T-cell (primary cell): ENCODE results near the gene CYP4F3. TPM values are rescaled to one million over a fixed set of nuclear protein-coding genes. Genes with fewer than 3 reads are reported as not detected.

Experiments used
- ATAC-seq, 4 experiments: fragments of 200-7000 bp in 3 of 4; fragments of 150-1000 bp in 1 of 4; cut with Tn5 transposase; replicated peaks in 1 of 4; 1 replicate in 3 of 4; 2 replicates in 1 of 4; pipeline ENCODE4 v1.10.0; 2021; ENCODE audit warnings: moderate library complexity in 3 of 4, mild to moderate bottlenecking in 2 of 4, moderate number of reproducible peaks in 1 of 4
- CTCF ChIA-PET, 2 donors: fragments of 300-600 bp; sonication (Branson Sonifier 250); formaldehyde crosslinking; loops; one replicate each; lab custom pipeline; 2022; ENCODE audit warnings: antibody characterized with exemption in 2 of 2; lab: Charles Lee
- POLR2A ChIA-PET, 2 donors: fragments of 300-600 bp; sonication (Branson Sonifier 250); formaldehyde crosslinking; loops; one replicate each; lab custom pipeline; 2022; ENCODE audit warnings: antibody characterized with exemption in 2 of 2; lab: Charles Lee
- DNase-seq, 35 experiments: peaks; one replicate each; pipeline versions ENCODE4 v3.0.0 to v3.0.0-alpha.2; 2013 to 2023
- H3K27ac ChIP-seq: one replicate; pipeline ENCODE4 v1.5.1; 2013; ENCODE audit warnings: low read length
- H3K27me3 ChIP-seq, 2 experiments: replicated peaks in 1 of 2; 1 replicate in 1 of 2; 2 replicates in 1 of 2; pipeline versions ENCODE4 v1.6.1 to v1.7.0; 2013; ENCODE audit warnings: low read length in 1 of 2, mixed read lengths in 1 of 2; ENCODE audit not compliant: control insufficient read depth in 2 of 2, insufficient read depth in 2 of 2; ENCODE audit errors: extremely low read depth in 1 of 2
- H3K36me3 ChIP-seq, 2 donors: 1 replicate in 1 of 2; 2 replicates in 1 of 2; pipeline versions ENCODE4 v1.6.1 to v1.7.0; 2013; ENCODE audit warnings: low read length in 1 of 2; ENCODE audit not compliant: control insufficient read depth in 2 of 2, insufficient read depth in 1 of 2; ENCODE audit errors: extremely low read depth in 1 of 2
- H3K4me1 ChIP-seq, 2 experiments: 1 replicate in 1 of 2; 2 replicates in 1 of 2; pipeline versions ENCODE4 v1.6.1 to v1.7.0; 2013; ENCODE audit warnings: low read length in 2 of 2, mixed read lengths in 1 of 2; ENCODE audit not compliant: insufficient read depth in 2 of 2, control insufficient read depth in 1 of 2; ENCODE audit errors: extremely low read depth in 1 of 2
- H3K4me3 ChIP-seq, 2 donors: 1 replicate in 1 of 2; 2 replicates in 1 of 2; pipeline versions ENCODE4 v1.5.1 to v1.7.0; 2013; ENCODE audit warnings: mild to moderate bottlenecking in 2 of 2, low read length in 1 of 2, moderate library complexity in 1 of 2; ENCODE audit not compliant: control insufficient read depth in 1 of 2; ENCODE audit errors: extremely low read depth in 1 of 2
- H3K9me3 ChIP-seq: 2 replicates; pipeline ENCODE4 v1.7.0; 2013
- H3K27ac Mint-ChIP-seq, 2 donors: one replicate each; pipeline ENCODE4 v1.8.0; 2020 to 2021; ENCODE audit warnings: mild to moderate bottlenecking in 2 of 2, mixed read lengths in 2 of 2
- H3K27me3 Mint-ChIP-seq, 2 donors: one replicate each; pipeline ENCODE4 v1.8.0; 2021 to 2022; ENCODE audit warnings: mixed read lengths in 2 of 2
- H3K36me3 Mint-ChIP-seq: one replicate; pipeline ENCODE4 v1.8.0; 2021; ENCODE audit warnings: mixed read lengths
- H3K4me1 Mint-ChIP-seq, 3 donors: one replicate each; pipeline ENCODE4 v1.8.0; 2020 to 2022; ENCODE audit warnings: mixed read lengths in 3 of 3, mild to moderate bottlenecking in 1 of 3
- H3K4me3 Mint-ChIP-seq, 3 donors: one replicate each; pipeline ENCODE4 v1.8.0; 2020 to 2022; ENCODE audit warnings: mild to moderate bottlenecking in 3 of 3, mixed read lengths in 3 of 3, moderate library complexity in 3 of 3
- H3K9me3 Mint-ChIP-seq, 3 donors: one replicate each; pipeline ENCODE4 v1.8.0; 2020 to 2022; ENCODE audit warnings: mixed read lengths in 3 of 3
- WGBS: methylation state at CpG from one replicate; pipeline ENCODE4 v1.1.5; 2013; ENCODE audit warnings: missing lambda C conversion rate; ENCODE audit not compliant: insufficient coverage; 5-methylcytosine and 5-hydroxymethylcytosine counted together
- total RNA-seq, 35 experiments: library from RNA in 6 of 35; stranded (reverse) in 6 of 35; fragments of 120-200 nt in 1 of 35; gene quantifications; one replicate each; pipeline versions ENCODE4 v1.2.1 to v1.2.4 and lab custom pipeline; 2013 to 2026

Gene CYP4F3
- total RNA-seq, 5 donors from 2014 or later (not counting 1 experiment from before 2014, with no cell fraction given), result 0.23 to 0.30 TPM; not detected in 3

DNA sequence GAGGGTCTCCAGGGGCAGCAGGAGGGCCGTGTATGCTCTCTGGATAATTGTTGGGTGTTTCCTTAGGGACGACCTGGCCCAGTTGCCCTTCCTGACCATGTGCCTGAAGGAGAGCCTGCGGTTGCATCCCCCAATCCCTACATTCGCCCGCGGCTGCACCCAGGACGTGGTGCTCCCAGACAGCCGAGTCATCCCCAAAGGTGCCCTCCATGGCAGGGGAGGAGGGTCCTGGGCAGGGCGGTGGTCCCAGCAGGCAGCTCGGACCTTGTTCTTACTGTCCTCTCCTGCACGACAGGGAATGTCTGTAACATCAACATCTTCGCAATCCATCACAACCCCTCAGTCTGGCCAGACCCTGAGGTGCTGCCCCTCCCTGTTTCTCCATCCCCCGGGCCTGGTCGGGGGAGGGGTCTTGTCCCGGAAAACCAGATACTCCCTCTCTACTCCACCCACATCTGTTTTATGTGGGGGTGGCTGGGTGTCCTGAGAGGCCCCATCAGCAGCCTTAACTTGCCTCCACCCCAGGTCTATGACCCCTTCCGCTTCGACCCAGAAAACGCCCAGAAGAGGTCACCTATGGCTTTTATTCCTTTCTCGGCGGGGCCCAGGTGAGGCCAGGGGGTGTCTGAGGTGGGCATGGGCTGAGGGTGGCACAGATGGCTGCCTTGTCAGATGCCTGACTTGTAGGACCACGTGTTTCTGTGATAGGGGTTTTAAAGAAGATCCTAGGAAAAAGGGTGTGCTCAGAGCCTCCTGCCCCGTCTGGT lies 12.3 kb upstream of the CYP4F3 start:
- ChIA-PET CTCF (no interaction called here), POLR2A (no interaction called here)
- peaks cover 17 to 29% of the 10 kb centered on the region in 2 donors for H3K27me3 Mint-ChIP-seq
- ATAC-seq, result no peak
- H3K4me1 Mint-ChIP-seq, result peaks cover 0 to 7% (median 0%) of the 10 kb centered on the region in 3 donors
- H3K36me3 Mint-ChIP-seq, result no peaks in the 10 kb centered on the region
- Histone ChIP-seq H3K27ac (no peak overlapping the region), H3K4me1 (peaks cover 0 to 8% of the 10 kb centered on the region in 2 experiments), H3K36me3 (no peaks in the 10 kb centered on the region), H3K27me3 (peaks cover 0 to 24% of the 10 kb centered on the region in 2 experiments), H3K9me3 (no peaks in the 10 kb centered on the region), H3K4me3 (no peak overlapping the region)
- H3K27ac Mint-ChIP-seq, result no peak overlapping the region
- 58% methylated on average over 11 of the region's 22 CpGs for WGBS
- H3K4me3 Mint-ChIP-seq, result peak overlapping the region in 1 of 3 donors; percentile 6
- H3K9me3 Mint-ChIP-seq, result no peaks in the 10 kb centered on the region
- no peak for DNase-seq

DNA sequence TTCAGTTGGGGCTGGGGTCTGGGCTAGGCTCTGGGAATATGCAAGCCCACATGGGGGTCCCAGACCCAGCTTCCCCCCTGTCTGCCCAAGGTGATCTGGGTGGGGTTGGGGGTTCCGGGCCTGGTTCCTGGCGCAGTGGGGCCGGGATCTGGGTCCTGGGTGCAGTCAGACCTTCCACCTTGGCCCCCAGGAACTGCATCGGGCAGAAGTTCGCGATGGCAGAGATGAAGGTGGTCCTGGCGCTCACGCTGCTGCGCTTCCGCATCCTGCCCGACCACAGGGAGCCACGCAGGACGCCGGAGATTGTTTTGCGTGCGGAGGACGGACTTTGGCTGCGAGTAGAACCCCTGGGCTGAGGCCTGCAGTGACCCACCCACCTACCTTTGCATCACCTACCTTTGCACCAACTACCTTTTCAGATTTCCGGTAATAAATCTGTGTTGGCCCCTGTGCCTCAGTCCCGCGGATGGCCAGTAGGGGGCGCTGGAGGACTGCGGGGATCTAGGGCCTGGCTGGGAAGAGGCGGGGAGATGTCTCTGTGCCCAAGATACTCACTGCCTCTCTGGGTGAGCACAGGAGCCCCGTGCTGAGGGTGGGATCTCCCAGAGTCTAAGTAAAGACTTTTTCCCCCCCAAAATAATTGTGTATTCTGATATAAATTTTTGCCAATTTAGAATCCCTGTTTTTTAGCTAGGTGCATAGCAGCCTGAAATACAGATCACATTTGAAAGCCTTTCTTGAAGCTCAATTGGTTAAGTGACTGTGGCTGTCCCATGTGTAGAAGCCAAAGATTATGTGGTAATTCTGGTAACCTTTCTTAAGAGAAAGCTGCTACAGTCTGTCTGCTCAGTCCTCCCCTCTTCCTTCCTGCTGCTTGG lies 11.5 kb upstream of the CYP4F3 start:
- H3K4me1 ChIP-seq, result peaks cover 0 to 8% of the 10 kb centered on the region in 2 experiments
- peak; percentile 67 to 96 (median 86) for DNase-seq
- peaks cover 14 to 25% of the 10 kb centered on the region in 2 donors for H3K27me3 Mint-ChIP-seq
- H3K4me1 Mint-ChIP-seq, result peaks cover 0 to 9% (median 0%) of the 10 kb centered on the region in 3 donors
- CTCF ChIA-PET, result interaction anchor here in 1 of 2 donors (0.7 kb wide), 1 partner anchor 436 kb away, joined by 3 read pairs; no protein-coding TSS in a partner anchor
- ATAC-seq, result peak; percentile 93 to 98 (median 96)
- WGBS, result 18% methylated on average over 20 of the region's 25 CpGs
- H3K4me3 Mint-ChIP-seq, result peak overlapping the region in 1 of 3 donors; percentile 6
- POLR2A ChIA-PET, result interaction anchor here in 1 of 2 donors (0.6 kb wide), 1 partner anchor 515 kb away, joined by 4 read pairs; no protein-coding TSS in a partner anchor
- H3K4me3 ChIP-seq, result no peak overlapping the region
- no peaks in the 10 kb centered on the region for H3K9me3 Mint-ChIP-seq
- no peaks in the 10 kb centered on the region for H3K9me3 ChIP-seq
- H3K36me3 ChIP-seq, result no peaks in the 10 kb centered on the region
- no peak overlapping the region for H3K27ac ChIP-seq
- H3K27ac Mint-ChIP-seq, result no peak overlapping the region
- peaks cover 0 to 18% of the 10 kb centered on the region in 2 experiments for H3K27me3 ChIP-seq
- no peaks in the 10 kb centered on the region for H3K36me3 Mint-ChIP-seq

DNA sequence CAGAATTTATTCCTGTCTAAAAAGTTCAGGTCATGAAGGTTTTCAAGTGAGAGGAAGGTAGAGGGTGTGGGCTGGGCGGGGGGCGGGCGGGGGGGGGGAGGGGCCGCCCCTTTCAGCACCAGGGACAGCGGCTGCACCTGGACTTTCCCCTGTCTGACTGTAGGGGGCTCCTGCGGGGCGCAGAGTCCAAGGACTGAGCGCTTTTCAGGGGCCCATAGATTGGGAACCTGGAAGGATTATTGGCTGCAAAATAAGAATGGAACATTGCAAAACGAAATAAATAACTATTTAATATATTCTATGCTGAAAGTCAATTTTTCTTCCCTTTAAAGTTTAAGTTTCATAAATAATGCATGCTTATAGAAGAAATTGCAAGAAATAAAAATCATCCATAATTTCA lies 8.9 kb upstream of the CYP4F3 start:
- no peak overlapping the region for H3K4me3 Mint-ChIP-seq
- ATAC-seq (peak in 2 of 4 experiments; percentile 37 to 38), DNase-seq (peak in 23 of 35 experiments; percentile 7 to 55 (median 21))
- CTCF ChIA-PET, result no interaction called here
- WGBS, result no CpG with 5 or more reads among the region's 9 CpGs
- H3K36me3 ChIP-seq, result no peaks in the 10 kb centered on the region
- no peak overlapping the region for H3K4me3 ChIP-seq
- H3K9me3 Mint-ChIP-seq, result peaks cover 0 to 2% (median 0%) of the 10 kb centered on the region in 3 donors
- peaks cover 0 to 8% of the 10 kb centered on the region in 2 experiments for H3K4me1 ChIP-seq
- H3K4me1 Mint-ChIP-seq, result peaks cover 0 to 9% (median 0%) of the 10 kb centered on the region in 3 donors
- H3K27ac ChIP-seq, result no peak overlapping the region
- no peaks in the 10 kb centered on the region for H3K36me3 Mint-ChIP-seq
- POLR2A ChIA-PET, result no interaction called here
- H3K27me3 Mint-ChIP-seq, result peaks cover 22 to 29% of the 10 kb centered on the region in 2 donors
- H3K9me3 ChIP-seq, result no peaks in the 10 kb centered on the region
- H3K27ac Mint-ChIP-seq, result no peak overlapping the region
- H3K27me3 ChIP-seq, result peaks cover 0 to 27% of the 10 kb centered on the region in 2 experiments

DNA sequence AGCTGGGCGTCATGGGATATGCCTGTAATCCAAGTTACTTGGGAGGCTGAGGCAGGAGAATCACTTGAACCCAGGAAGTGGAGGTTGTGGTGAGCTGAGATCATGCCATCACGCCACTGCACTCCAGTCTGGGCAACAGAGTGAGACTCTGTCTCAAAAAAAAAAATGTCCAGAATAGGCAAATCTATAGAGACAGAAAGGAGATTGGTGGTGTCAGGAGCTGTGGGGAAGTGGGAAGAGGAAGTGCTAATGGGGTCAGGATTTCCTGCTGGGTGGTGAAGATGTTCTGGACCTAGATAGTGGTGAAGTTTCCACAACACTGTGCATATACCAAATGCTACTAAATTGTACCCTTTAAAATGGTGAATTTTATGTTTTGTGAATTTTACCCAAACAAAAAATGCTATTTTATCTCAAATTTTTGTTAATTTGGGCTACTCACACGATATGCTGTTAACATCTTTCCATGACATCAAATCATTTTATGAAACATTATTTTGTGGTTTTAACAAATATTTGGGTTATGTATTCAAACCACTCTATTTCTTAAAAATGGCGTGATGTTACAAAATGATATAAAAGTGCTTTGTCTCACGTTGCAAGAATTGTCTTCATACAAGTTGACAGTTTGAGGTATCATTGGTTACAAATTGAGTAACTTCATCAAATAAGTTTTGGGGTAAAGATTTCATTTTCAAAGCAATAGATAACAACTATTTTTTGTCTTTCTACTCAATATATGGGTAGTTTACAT lies 7.4 kb upstream of the CYP4F3 start:
- peaks cover 0 to 2% (median 0%) of the 10 kb centered on the region in 3 donors for H3K9me3 Mint-ChIP-seq
- ChIA-PET POLR2A (no interaction called here), CTCF (interaction anchor here in 1 of 2 donors (0.6 to 0.7 kb wide), 2 partner anchors 367 to 542 kb away, joined by 3 to 6 read pairs; no protein-coding TSS in a partner anchor)
- H3K4me1 Mint-ChIP-seq, result peaks cover 0 to 9% (median 0%) of the 10 kb centered on the region in 3 donors
- H3K9me3 ChIP-seq, result no peaks in the 10 kb centered on the region
- H3K4me3 ChIP-seq, result no peak overlapping the region
- DNase-seq, result no peak
- no peaks in the 10 kb centered on the region for H3K36me3 Mint-ChIP-seq
- H3K27me3 ChIP-seq, result peaks cover 0 to 20% of the 10 kb centered on the region in 2 experiments
- peaks cover 28 to 30% of the 10 kb centered on the region in 2 donors for H3K27me3 Mint-ChIP-seq
- no peak overlapping the region for H3K27ac Mint-ChIP-seq
- no peaks in the 10 kb centered on the region for H3K36me3 ChIP-seq
- ATAC-seq, result no peak
- H3K4me3 Mint-ChIP-seq, result no peak overlapping the region
- H3K4me1 ChIP-seq, result peaks cover 0 to 8% of the 10 kb centered on the region in 2 experiments
- WGBS, result 9% methylated on average over 1 of the region's 5 CpGs
- no peak overlapping the region for H3K27ac ChIP-seq

DNA sequence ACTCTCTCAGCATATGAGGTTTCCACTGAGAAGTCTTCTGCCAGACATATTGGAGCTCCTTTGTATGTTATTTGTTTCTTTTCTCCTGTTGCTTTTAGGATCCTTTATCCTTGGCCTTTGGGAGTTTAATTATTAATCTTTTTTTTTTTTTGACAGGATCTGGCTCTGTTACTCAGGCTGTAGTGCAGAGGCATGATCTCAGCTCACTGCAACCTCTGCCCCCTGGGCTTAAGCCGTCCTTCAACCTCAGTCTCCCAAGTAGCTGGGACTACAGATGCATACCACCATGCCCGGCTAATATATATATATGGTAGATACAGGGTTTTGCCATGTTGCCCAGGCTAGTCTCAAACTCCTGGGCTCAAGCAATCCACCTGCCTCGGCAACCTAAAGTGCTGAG lies 6.6 kb upstream of the CYP4F3 start:
- Mint-ChIP-seq H3K36me3 (no peaks in the 10 kb centered on the region), H3K4me1 (peaks cover 0 to 9% (median 0%) of the 10 kb centered on the region in 3 donors), H3K27me3 (peaks cover 27% of the 10 kb centered on the region in 2 donors), H3K27ac (no peak overlapping the region), H3K9me3 (peaks cover 0 to 2% (median 0%) of the 10 kb centered on the region in 3 donors), H3K4me3 (no peak overlapping the region)
- H3K9me3 ChIP-seq, result no peaks in the 10 kb centered on the region
- no peak overlapping the region for H3K4me3 ChIP-seq
- H3K27ac ChIP-seq, result no peak overlapping the region
- no CpG with 5 or more reads among the region's 3 CpGs for WGBS
- POLR2A ChIA-PET, result no interaction called here
- H3K27me3 ChIP-seq, result peaks cover 0 to 15% of the 10 kb centered on the region in 2 experiments
- no peak for DNase-seq
- H3K4me1 ChIP-seq, result peaks cover 0 to 4% of the 10 kb centered on the region in 2 experiments
- ATAC-seq, result no peak
- H3K36me3 ChIP-seq, result no peaks in the 10 kb centered on the region
- CTCF ChIA-PET, result interaction anchor here in 1 of 2 donors (0.6 to 0.7 kb wide), 2 partner anchors 366 to 542 kb away, joined by 3 to 6 read pairs; no protein-coding TSS in a partner anchor
